Loucy (cell line): ENCODE results near the gene MPC1.
A peak's percentile ranks its signal among the peaks of the same experiment; 100 is the strongest.

Experiments
- H2AFZ ChIP-seq: fragments of 200-600 bp; sonication (generic); 2 replicates; pipeline ENCODE4 v1.6.0; 2016; ENCODE audit warnings: antibody characterized with exemption, mild to moderate bottlenecking, low read length, moderate library complexity
- H3F3A ChIP-seq: fragments of 200-600 bp; 2 replicates; pipeline ENCODE4 v1.6.0; 2016; ENCODE audit warnings: antibody characterized with exemption, low read depth, mild to moderate bottlenecking
- H3K27me3 ChIP-seq: fragments of 200-600 bp; sonication (generic); 2 replicates; pipeline ENCODE4 v1.6.1; 2014; ENCODE audit warnings: low read length, mild to moderate bottlenecking; ENCODE audit not compliant: insufficient read depth, poor library complexity, severe bottlenecking
- H3K36me3 ChIP-seq: fragments of 200-600 bp; sonication (generic); 2 replicates; pipeline ENCODE4 v1.6.1; 2016; ENCODE audit warnings: low read length; ENCODE audit not compliant: insufficient read depth
- H3K4me1 ChIP-seq: fragments of 200-600 bp; sonication (generic); 2 replicates; pipeline ENCODE4 v1.5.1; 2014; ENCODE audit warnings: low read length, mild to moderate bottlenecking; ENCODE audit not compliant: insufficient read depth, poor library complexity, severe bottlenecking
- H3K4me2 ChIP-seq: fragments of 200-600 bp; sonication (generic); 2 replicates; pipeline ENCODE4 v1.6.0; 2014; ENCODE audit warnings: antibody characterized with exemption, low read length, low read depth, mild to moderate bottlenecking; ENCODE audit not compliant: poor library complexity, severe bottlenecking
- H3K4me3 ChIP-seq: fragments of 200-600 bp; sonication (generic); 2 replicates; pipeline ENCODE4 v1.5.1; 2014; ENCODE audit warnings: low read length, mild to moderate bottlenecking, mixed read lengths; ENCODE audit not compliant: poor library complexity, severe bottlenecking
- H3K79me2 ChIP-seq: fragments of 200-600 bp; sonication (generic); 2 replicates; pipeline ENCODE4 v1.6.1; 2014; ENCODE audit warnings: low read length; ENCODE audit not compliant: insufficient read depth
- H3K9ac ChIP-seq: fragments of 200-600 bp; sonication (generic); 2 replicates; pipeline ENCODE4 v1.6.0; 2014; ENCODE audit warnings: mild to moderate bottlenecking, low read depth, low read length, moderate library complexity; ENCODE audit not compliant: poor library complexity, severe bottlenecking
- H3K9me2 ChIP-seq: fragments of 200-600 bp; sonication (generic); replicated peaks from 2 replicates; pipeline ENCODE4 v1.6.1; 2016; ENCODE audit warnings: low read depth, low read length, mixed read lengths
- H3K9me3 ChIP-seq: fragments of 200-600 bp; sonication (generic); 2 replicates; pipeline ENCODE4 v1.6.1; 2014; ENCODE audit warnings: mild to moderate bottlenecking, antibody characterized with exemption, low read length, low read depth; ENCODE audit not compliant: insufficient read depth
- H4K20me1 ChIP-seq: fragments of 200-600 bp; sonication (generic); 2 replicates; pipeline ENCODE4 v1.6.0; 2014; ENCODE audit warnings: antibody characterized with exemption, low read length, mild to moderate bottlenecking; ENCODE audit not compliant: insufficient read depth, poor library complexity, severe bottlenecking
- EZH2phosphoT487 ChIP-seq: fragments of 200-600 bp; IDR thresholded peaks from 2 replicates; pipeline ENCODE4 v1.6.1; 2018; ENCODE audit warnings: antibody characterized with exemption, mild to moderate bottlenecking, moderate library complexity, borderline replicate concordance
- TF ChIP-seq, protein P1 (sequence below): fragments of 200-600 bp; sonication (generic); conservative IDR thresholded peaks from 2 replicates; pipeline ENCODE4 v1.5.1; 2014; ENCODE audit warnings: mild to moderate bottlenecking, antibody characterized with exemption, low read length

Gene MPC1

DNA sequence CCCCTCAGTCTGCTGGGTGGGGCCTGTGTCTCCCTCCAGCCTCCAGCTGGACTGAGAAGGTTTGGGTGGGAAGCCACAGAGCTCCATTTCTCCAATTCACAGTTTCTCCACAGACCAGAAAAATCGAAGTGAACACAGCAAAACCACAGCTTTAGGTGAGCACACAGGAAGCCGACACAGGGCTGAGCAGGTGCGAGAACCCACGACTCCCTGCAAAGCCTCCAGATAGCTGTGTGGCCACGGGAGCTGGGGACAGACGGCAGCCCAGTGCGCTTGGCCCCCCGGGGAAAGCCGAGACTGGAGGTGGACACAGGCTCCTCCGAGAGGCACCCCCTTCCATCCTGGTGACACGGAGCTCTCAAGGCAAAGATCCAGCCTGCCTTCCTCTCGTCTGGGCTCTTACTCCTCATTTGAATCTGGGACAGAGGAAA, 29.0 kb upstream of the MPC1 start:
- peaks cover 69% of the 10 kb centered on the region for H3K4me1 ChIP-seq
- H4K20me1 ChIP-seq, result no peaks in the 10 kb centered on the region
- no peaks in the 10 kb centered on the region for H3F3A ChIP-seq
- H3K79me2 ChIP-seq, result no peaks in the 10 kb centered on the region
- H3K9me2 ChIP-seq, result no peaks in the 10 kb centered on the region; the same call in 1 of the 2 replicates
- no peaks in the 10 kb centered on the region for H3K9me3 ChIP-seq
- H2AFZ ChIP-seq, result no peak overlapping the region
- H3K9ac ChIP-seq, result peak overlapping the region; percentile 46
- TF ChIP-seq, protein P1, sequence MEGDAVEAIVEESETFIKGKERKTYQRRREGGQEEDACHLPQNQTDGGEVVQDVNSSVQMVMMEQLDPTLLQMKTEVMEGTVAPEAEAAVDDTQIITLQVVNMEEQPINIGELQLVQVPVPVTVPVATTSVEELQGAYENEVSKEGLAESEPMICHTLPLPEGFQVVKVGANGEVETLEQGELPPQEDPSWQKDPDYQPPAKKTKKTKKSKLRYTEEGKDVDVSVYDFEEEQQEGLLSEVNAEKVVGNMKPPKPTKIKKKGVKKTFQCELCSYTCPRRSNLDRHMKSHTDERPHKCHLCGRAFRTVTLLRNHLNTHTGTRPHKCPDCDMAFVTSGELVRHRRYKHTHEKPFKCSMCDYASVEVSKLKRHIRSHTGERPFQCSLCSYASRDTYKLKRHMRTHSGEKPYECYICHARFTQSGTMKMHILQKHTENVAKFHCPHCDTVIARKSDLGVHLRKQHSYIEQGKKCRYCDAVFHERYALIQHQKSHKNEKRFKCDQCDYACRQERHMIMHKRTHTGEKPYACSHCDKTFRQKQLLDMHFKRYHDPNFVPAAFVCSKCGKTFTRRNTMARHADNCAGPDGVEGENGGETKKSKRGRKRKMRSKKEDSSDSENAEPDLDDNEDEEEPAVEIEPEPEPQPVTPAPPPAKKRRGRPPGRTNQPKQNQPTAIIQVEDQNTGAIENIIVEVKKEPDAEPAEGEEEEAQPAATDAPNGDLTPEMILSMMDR, result no peak
- TF ChIP-seq EZH2phosphoT487, result no peak
- peak overlapping the region; percentile 46 for H3K4me2 ChIP-seq
- peak overlapping the region; percentile 7 for H3K4me3 ChIP-seq
- H3K36me3 ChIP-seq, result no peaks in the 10 kb centered on the region
- no peaks in the 10 kb centered on the region for H3K27me3 ChIP-seq

DNA sequence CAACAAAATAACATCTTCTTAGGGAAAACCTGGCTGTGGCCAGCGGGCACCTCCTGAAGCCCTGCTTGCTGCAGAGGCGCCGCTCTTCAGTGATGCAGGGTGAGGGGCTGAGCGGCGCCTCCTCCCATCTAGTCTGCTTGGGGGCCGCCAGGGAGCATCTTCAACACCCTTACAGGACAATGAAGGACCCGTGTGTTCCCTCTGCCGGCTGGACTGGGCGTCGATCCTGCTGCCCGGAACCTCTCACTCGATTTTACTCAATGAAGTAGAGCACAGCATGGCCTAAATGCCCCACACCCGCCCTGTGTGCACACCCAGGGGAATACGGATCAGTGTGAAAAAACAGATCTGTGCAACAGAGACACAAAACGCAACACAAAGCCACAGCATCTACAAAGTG, 28.5 kb upstream of the MPC1 start:
- H4K20me1 ChIP-seq, result no peaks in the 10 kb centered on the region
- H2AFZ ChIP-seq, result no peak overlapping the region
- no peaks in the 10 kb centered on the region for H3K36me3 ChIP-seq
- no peaks in the 10 kb centered on the region; the same call in 1 of the 2 replicates for H3K9me2 ChIP-seq
- H3K9me3 ChIP-seq, result no peaks in the 10 kb centered on the region
- no peaks in the 10 kb centered on the region for H3K27me3 ChIP-seq
- H3K4me1 ChIP-seq, result peaks cover 64% of the 10 kb centered on the region
- peak overlapping the region; percentile 46 for H3K4me2 ChIP-seq
- H3K4me3 ChIP-seq, result peak overlapping the region; percentile 7
- H3K79me2 ChIP-seq, result no peaks in the 10 kb centered on the region
- no peak for TF ChIP-seq EZH2phosphoT487
- TF ChIP-seq, protein P1, result no peak
- H3F3A ChIP-seq, result no peaks in the 10 kb centered on the region
- peak overlapping the region; percentile 46 for H3K9ac ChIP-seq

DNA sequence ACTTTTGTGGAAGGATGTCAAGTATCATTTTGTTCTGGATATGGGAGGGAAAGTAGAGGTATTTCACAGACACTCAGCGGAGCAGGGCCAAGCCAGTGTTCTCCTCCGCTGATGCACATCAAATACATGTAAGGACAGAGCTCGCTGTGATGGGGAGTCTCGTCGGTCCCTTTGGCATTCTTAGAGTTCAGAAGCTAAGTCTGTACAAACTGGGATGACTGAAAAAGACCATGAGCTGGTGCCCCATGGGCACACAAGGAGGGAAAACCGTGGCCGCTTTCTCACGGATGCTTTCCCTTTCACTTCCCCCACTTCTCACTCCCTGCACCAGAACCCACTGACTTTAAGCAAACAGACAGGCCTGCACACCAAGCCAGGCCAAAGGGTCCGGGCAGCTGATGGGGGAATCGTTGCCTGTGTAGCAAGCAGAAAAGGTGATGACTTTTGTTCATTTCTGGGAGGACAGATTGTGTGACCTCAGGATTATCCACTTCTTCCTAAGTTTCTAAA, 27.7 kb upstream of the MPC1 start:
- H3K4me2 ChIP-seq, result no peak overlapping the region
- H3K36me3 ChIP-seq, result no peaks in the 10 kb centered on the region
- TF ChIP-seq, protein P1, result no peak
- TF ChIP-seq EZH2phosphoT487, result no peak
- no peaks in the 10 kb centered on the region for H3K9me2 ChIP-seq
- no peaks in the 10 kb centered on the region for H3K27me3 ChIP-seq
- no peak overlapping the region for H3K9ac ChIP-seq
- no peaks in the 10 kb centered on the region for H4K20me1 ChIP-seq
- no peaks in the 10 kb centered on the region for H3F3A ChIP-seq
- peaks cover 56% of the 10 kb centered on the region for H3K4me1 ChIP-seq
- no peak overlapping the region for H3K4me3 ChIP-seq
- no peak overlapping the region for H2AFZ ChIP-seq
- no peaks in the 10 kb centered on the region for H3K9me3 ChIP-seq
- H3K79me2 ChIP-seq, result no peaks in the 10 kb centered on the region
